Measurements from ENCODE around the gene PALMD.

The PALMD gene

DNA sequence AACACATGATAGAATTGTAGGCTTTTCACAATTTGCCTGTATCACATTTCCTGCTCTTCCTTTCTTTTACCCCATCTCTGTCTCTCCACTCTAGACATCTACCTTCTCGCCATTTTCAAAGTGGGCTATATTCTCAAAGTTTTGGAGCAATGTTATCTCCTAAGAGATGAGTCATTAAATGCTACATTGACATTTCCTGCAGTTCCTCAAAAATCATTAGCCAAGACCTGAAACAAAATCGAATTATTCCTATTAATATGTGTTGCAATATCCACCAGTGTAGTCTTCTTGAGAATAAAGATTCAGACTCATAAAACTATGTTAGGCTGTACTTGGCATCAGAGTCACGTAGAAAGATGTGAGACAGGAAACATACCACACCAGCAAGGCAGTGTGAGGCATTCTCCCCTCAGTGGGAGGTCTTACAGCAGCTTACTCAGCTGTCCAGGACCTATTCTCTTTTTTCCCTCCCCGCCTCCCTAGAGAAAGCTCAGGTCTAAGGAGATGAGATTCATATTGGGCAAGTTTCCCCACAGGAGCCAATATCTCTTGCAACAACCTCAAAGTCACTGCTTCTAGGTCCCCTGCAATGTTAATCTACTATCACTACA, 81.8 kb downstream of the PALMD start:
- DNase-seq (ENCODE audit: low read depth, low spot score) = peak; percentile 92
- in situ Hi-C loops (cut with HindIII; ENCODE audit: low sequenced_read_pairs) = no loop called here
- no peak overlapping the region for H3K4me3 ChIP-seq (ENCODE audit: low read depth, low read length)
- TF ChIP-seq, protein P1, sequence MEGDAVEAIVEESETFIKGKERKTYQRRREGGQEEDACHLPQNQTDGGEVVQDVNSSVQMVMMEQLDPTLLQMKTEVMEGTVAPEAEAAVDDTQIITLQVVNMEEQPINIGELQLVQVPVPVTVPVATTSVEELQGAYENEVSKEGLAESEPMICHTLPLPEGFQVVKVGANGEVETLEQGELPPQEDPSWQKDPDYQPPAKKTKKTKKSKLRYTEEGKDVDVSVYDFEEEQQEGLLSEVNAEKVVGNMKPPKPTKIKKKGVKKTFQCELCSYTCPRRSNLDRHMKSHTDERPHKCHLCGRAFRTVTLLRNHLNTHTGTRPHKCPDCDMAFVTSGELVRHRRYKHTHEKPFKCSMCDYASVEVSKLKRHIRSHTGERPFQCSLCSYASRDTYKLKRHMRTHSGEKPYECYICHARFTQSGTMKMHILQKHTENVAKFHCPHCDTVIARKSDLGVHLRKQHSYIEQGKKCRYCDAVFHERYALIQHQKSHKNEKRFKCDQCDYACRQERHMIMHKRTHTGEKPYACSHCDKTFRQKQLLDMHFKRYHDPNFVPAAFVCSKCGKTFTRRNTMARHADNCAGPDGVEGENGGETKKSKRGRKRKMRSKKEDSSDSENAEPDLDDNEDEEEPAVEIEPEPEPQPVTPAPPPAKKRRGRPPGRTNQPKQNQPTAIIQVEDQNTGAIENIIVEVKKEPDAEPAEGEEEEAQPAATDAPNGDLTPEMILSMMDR (IDR thresholded peaks at IDR 0.05; ENCODE audit: low read depth, low read length) = no peak

DNA sequence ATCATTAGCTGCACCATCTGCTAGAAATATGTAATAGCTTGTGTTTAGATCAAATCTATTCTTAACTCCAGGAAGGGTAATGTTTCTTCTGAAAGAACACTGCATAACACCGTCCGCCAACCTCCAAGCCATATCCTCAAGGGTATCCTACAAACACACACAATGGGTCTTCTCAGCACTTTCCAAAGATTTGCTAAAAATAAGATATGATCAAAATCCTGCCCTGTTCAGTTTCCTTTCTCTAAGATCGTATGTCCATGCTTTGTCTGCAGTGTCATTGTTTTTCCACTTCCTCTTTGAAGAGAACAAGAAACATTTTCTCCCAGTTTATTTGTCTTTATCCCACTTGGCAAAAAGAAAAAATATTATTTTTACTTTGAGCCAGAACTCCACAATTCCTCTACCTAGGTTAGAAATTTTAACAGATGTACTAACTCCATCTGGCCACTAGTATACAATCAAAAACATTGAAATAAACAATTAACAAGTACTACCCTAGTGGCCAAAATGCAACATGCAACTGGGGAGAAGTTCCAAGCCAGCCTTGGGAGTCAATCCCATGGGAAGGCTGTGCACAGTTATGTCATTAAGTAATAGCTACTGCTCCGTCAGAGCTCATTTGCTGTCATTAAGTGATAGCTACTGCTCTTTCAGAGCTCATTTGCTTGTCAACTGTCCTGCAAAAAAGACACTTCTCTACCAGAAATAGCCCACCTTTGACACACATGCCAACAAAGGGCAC, 82.8 kb downstream of the PALMD start:
- DNase-seq (ENCODE audit: low read depth, low spot score) = peak; percentile 66
- in situ Hi-C loops (cut with HindIII; ENCODE audit: low sequenced_read_pairs) = no loop called here
- no peak overlapping the region for H3K4me3 ChIP-seq (ENCODE audit: low read depth, low read length)
- TF ChIP-seq, protein P1 (IDR thresholded peaks at IDR 0.05; ENCODE audit: low read depth, low read length) = peak; percentile 46

DNA sequence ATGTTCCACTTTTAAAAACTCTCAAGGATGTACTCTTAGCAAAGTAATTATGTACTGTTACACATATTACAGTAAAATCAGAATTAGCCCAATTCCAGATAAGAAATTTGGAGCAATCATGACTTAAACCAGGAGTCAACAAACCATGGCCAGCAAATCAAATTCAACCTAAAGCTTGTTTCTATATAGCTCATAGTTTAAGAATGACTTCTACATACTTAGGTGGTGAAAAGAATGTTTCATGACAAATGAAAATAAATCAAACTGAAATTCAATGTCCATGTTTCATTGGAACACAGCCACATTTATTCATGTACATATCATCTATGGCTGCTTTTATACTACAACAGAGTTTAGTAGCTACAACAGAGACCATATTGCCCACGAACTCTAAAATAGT, 85.5 kb downstream of the PALMD start:
- TF ChIP-seq, protein P1 (IDR thresholded peaks at IDR 0.05; ENCODE audit: low read depth, low read length) = no peak
- H3K4me3 ChIP-seq (ENCODE audit: low read depth, low read length) = no peak overlapping the region
- peak; percentile 60 for DNase-seq (ENCODE audit: low read depth, low spot score)
- in situ Hi-C loops (cut with HindIII; ENCODE audit: low sequenced_read_pairs) = no loop called here

DNA sequence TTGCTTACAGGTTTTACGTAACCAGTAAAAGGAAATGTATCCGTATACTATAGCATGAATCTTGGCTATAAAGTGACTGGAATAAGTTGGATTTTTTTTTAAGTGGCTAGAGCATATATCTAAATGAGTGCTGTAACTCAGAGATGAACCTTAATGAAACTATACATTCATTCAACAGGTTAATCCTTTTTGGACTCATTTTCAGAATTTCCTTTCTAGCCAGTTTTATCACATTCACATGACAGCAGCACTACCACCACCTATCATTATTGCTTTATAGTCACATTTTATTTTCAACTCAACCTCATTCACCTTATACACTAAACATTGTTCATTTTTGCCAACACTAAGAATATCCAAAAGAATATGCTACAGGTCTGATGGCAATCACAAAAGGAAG, 89.9 kb downstream of the PALMD start:
- TF ChIP-seq, protein P1 (IDR thresholded peaks at IDR 0.05; ENCODE audit: low read depth, low read length) = no peak
- DNase-seq (ENCODE audit: low read depth, low spot score) = no peak
- no peak overlapping the region for H3K4me3 ChIP-seq (ENCODE audit: low read depth, low read length)
- in situ Hi-C loops (cut with HindIII; ENCODE audit: low sequenced_read_pairs) = no loop called here

DNA sequence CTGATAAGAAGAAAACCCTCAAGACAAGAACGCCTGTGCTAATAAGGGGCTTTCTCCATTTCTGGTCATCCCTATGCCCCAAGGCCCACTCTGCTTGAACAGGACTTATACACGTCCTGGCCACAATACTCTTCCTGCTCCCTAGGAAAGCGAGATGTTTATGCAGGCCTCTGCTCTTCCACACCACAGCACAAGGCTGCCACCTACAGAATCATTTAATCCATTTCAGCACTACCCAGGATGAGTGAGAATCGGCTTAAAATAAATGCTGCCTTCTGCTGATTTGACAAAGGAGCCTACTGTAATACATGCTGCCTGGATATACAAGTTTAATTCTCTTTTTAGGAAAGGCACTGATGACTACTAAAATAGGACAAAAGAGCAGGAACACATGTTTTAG, 91.1 kb downstream of the PALMD start:
- DNase-seq (ENCODE audit: low read depth, low spot score) = peak; percentile 78
- TF ChIP-seq, protein P1 (IDR thresholded peaks at IDR 0.05; ENCODE audit: low read depth, low read length) = peak; percentile 56
- in situ Hi-C loops (cut with HindIII; ENCODE audit: low sequenced_read_pairs) = no loop called here
- no peak overlapping the region for H3K4me3 ChIP-seq (ENCODE audit: low read depth, low read length)

DNA sequence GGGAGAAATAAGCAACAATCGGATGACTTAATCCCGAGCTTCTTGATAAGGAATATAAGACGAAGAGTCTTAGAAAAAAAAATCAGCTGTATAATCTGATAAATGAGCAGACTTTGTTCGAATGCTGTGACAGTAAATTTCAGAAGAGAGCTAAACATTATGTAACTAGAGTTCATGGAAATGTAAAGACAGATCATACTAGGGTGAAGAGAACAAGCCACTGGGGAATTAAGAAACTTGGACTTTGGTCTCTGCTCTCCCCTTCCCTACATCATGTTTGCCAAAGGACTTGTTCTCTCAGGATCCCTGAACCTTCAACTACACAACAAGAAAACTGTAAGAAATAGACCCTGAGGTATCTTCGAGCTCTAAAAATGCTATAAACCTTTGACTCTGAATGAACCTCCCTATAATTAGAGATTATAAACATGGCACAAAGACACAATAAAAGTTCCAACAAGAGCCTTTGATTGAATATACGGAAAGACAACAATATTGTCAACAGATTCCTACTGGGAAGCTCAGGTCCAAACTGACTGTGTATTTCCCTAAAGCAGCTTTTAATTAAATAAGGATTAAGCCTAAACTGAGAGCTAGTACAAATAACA, 93.0 kb downstream of the PALMD start:
- in situ Hi-C loops (cut with HindIII; ENCODE audit: low sequenced_read_pairs) = no loop called here
- no peak overlapping the region for H3K4me3 ChIP-seq (ENCODE audit: low read depth, low read length)
- DNase-seq (ENCODE audit: low read depth, low spot score) = no peak
- TF ChIP-seq, protein P1 (IDR thresholded peaks at IDR 0.05; ENCODE audit: low read depth, low read length) = no peak
